Activated T-helper 2 cell treated with anti-CD3 and anti-CD28 coated beads, Interferon-gamma antibody, Interleukin-2, Interleukin-4, amounts not matched to agents 10 μg/mL and 5 μg/mL and 100 μg/mL, durations not matched to agents 14 hours and 24 hours and 36 hours (primary cell): ENCODE data around the gene EXOSC9. TPM values are rescaled to one million over a fixed set of nuclear protein-coding genes. Genes with fewer than 3 reads are reported as not detected.

Experiments
- DNase-seq: peaks from one replicate; pipeline ENCODE4 v3.0.0; 2021; ENCODE audit warnings: low spot score
- H3K27ac Mint-ChIP-seq: one replicate; pipeline ENCODE4 v1.8.0; 2021; ENCODE audit warnings: mixed read lengths
- H3K27me3 Mint-ChIP-seq: one replicate; pipeline ENCODE4 v1.8.0; 2021; ENCODE audit warnings: low read depth, mixed read lengths
- H3K36me3 Mint-ChIP-seq: one replicate; pipeline ENCODE4 v1.8.0; 2021; ENCODE audit warnings: low read depth, mixed read lengths
- H3K4me1 Mint-ChIP-seq: one replicate; pipeline ENCODE4 v1.8.0; 2021; ENCODE audit warnings: low read depth, mixed read lengths
- H3K4me3 Mint-ChIP-seq: one replicate; pipeline ENCODE4 v1.8.0; 2021; ENCODE audit warnings: low read depth, mild to moderate bottlenecking, moderate library complexity, mixed read lengths
- H3K9me3 Mint-ChIP-seq: one replicate; pipeline ENCODE4 v1.8.0; 2021; ENCODE audit warnings: mixed read lengths
- intact Hi-C: fragments of 100-400 bp; cut with micrococcal nuclease; formaldehyde crosslinking; loops from one replicate; pipeline ENCODE4 v1.15.1; 2023
- total RNA-seq: library from RNA; stranded (reverse); gene quantifications from 2 replicates; pipeline ENCODE4 v1.2.3, GENCODE V29; 2022

Gene EXOSC9
- total RNA-seq, 1 donor from 2014 or later = 62.1 TPM

DNA sequence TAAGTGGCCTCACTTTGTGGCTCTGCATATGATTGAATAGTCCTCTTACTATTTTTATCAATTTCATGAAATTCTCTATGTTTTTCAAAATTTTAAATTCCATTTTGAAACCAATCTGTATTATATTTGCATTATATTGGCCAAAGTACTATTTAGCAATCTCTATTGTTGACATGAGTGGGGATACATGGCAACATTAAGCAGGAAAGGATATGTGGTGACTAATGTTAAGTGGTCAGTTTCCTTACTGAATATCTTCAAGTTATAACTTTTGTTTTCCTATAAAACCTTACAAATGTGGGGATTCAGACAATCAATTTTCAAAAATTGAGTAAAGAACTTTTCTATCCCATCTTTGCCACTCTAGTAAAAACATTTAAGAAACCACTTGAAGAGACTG, 59.0 kb downstream of the EXOSC9 start:
- intact Hi-C loops = no loop called here
- Mint-ChIP-seq H3K27ac (no peak overlapping the region), H3K4me3 (no peak overlapping the region), H3K9me3 (no peaks in the 10 kb centered on the region), H3K36me3 (peaks cover 16% of the 10 kb centered on the region), H3K4me1 (peaks cover 4% of the 10 kb centered on the region), H3K27me3 (no peaks in the 10 kb centered on the region)
- no peak for DNase-seq

- H3K36me3 Mint-ChIP-seq = peaks cover 26% of the 10 kb centered on the region
- no peaks in the 10 kb centered on the region for H3K27me3 Mint-ChIP-seq
- no peak for DNase-seq
- no peak overlapping the region for H3K4me3 Mint-ChIP-seq
- no peaks in the 10 kb centered on the region for H3K9me3 Mint-ChIP-seq
- intact Hi-C loops = no loop called here
- peaks cover 4% of the 10 kb centered on the region for H3K4me1 Mint-ChIP-seq
- no peak overlapping the region for H3K27ac Mint-ChIP-seq
These were observed 60.3 kb downstream of the EXOSC9 start for GRCh38 chr4:121861426-121861825.

DNA sequence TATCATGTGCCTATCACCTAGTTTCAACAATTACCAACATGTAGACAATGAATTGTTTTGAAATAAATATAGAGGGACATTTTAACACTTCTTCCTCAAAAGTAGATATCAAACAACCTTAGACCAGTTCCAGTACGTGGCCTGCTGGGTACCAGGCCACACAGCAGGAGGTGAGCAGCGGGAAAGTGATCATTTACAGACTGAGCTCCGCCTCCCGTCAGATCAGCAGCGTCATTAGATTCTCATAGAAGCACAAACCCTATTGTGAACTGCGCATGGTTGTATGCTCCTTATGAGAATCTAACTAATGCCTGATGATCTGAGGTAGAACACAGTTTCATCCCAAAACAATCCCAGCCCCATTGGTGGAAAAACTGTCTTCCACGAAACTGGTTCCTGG, 62.7 kb downstream of the EXOSC9 start:
- intact Hi-C loops = no loop called here
- peaks cover 39% of the 10 kb centered on the region for H3K36me3 Mint-ChIP-seq
- H3K9me3 Mint-ChIP-seq = no peaks in the 10 kb centered on the region
- no peaks in the 10 kb centered on the region for H3K27me3 Mint-ChIP-seq
- no peak overlapping the region for H3K27ac Mint-ChIP-seq
- DNase-seq = no peak
- H3K4me1 Mint-ChIP-seq = peaks cover 7% of the 10 kb centered on the region
- no peak overlapping the region for H3K4me3 Mint-ChIP-seq

Other genes with a start within 250 kb of the EXOSC9 start
- 105 and 107 TPM in 2 replicates for gene ANXA5, start 104.3 kb upstream of the EXOSC9 start, total RNA-seq
- not detected in 2 replicates for gene SMIM43, start 36.2 kb upstream of the EXOSC9 start, total RNA-seq
- gene CCNA2, start 22.6 kb downstream of the EXOSC9 start, total RNA-seq = 74.7 and 75.1 TPM in 2 replicates
- 17.5 and 18.5 TPM in 2 replicates for gene BBS7, start 69.2 kb downstream of the EXOSC9 start, total RNA-seq
- 0.64 and 0.67 TPM in 2 replicates for gene TRPC3, start 150.7 kb downstream of the EXOSC9 start, total RNA-seq